Esophagus squamous epithelium (tissue), 5 donors: ENCODE measurements around the gene TFE3. TPM values are rescaled to one million over a fixed set of nuclear protein-coding genes. Genes with fewer than 3 reads are reported as not detected.

Experiments
- DNase-seq: peaks from one replicate; lab custom pipeline; 2025; lab: John Stamatoyannopoulos, UW
- H3K27ac ChIP-seq, 4 donors: fragments of 200-600 bp; sonication (generic); one replicate each; pipeline ENCODE4 v1.5.1; 2016 to 2019; ENCODE audit warnings: mild to moderate bottlenecking in 1 of 4
- H3K27me3 ChIP-seq, 4 donors: fragments of 200-600 bp; sonication (generic); 1 replicate in 3 of 4; 2 replicates in 1 of 4; pipeline versions ENCODE4 v1.5.1 to v1.6.0; 2017 to 2021; ENCODE audit warnings: antibody characterized with exemption in 1 of 4
- H3K36me3 ChIP-seq, 3 donors: fragments of 200-600 bp; sonication (generic); one replicate each; pipeline ENCODE4 v1.5.1; 2016 to 2019
- H3K4me1 ChIP-seq, 3 donors: fragments of 200-600 bp; sonication (generic); one replicate each; pipeline ENCODE4 v1.5.1; 2017 to 2019
- H3K4me3 ChIP-seq, 4 donors: fragments of 200-600 bp; sonication (generic); 1 replicate in 3 of 4; 2 replicates in 1 of 4; pipeline ENCODE4 v1.5.1; 2016 to 2019; ENCODE audit warnings: mild to moderate bottlenecking in 2 of 4, moderate library complexity in 1 of 4
- H3K9me3 ChIP-seq, 3 donors: fragments of 200-600 bp; sonication (generic); one replicate each; pipeline ENCODE4 v1.5.1; 2016 to 2019
- POLR2A ChIP-seq, 4 donors: fragments of 450-650 bp; IDR thresholded peaks; one replicate each; pipeline ENCODE4 v1.6.1; 2017; ENCODE audit warnings: antibody characterized with exemption in 4 of 4, mild to moderate bottlenecking in 4 of 4, moderate library complexity in 3 of 4
- WGBS, 2 donors: methylation state at CpG; one replicate each; pipeline ENCODE4 v1.1.5; 2018; 5-methylcytosine and 5-hydroxymethylcytosine counted together
- intact Hi-C: fragments of 100-400 bp; cut with DNase I; formaldehyde crosslinking; loops from one replicate; pipeline ENCODE4 v1.15.0; 2022
- total RNA-seq, 4 donors: library from RNA; depleted of rRNA; stranded (reverse); fragments of >200 nt; gene quantifications; one replicate each; pipeline ENCODE4 v1.1.0, GENCODE V29; 2016
- TF ChIP-seq, protein P1 (sequence below), 6 experiments: fragments of 450-650 bp in 4 of 6; fragments of 200-600 bp in 2 of 6; sonication (generic) in 2 of 6; IDR thresholded peaks; one replicate each; pipeline ENCODE4 v1.5.1; 2016 to 2019; ENCODE audit warnings: antibody characterized with exemption in 6 of 6, mild to moderate bottlenecking in 4 of 6, moderate library complexity in 4 of 6
- donor health status: DM: yes; HTN: yes; CAD: no.

Gene TFE3
- total RNA-seq, 4 donors from 2014 or later: 24.3 to 48.4 (median 43.1) TPM

- H3K4me1 ChIP-seq: peaks cover 4 to 16% (median 6%) of the 10 kb centered on the region in 3 donors
- DNase-seq: no peak
- WGBS, 2 donors: 77 to 94% methylated on average over 4 to 5 of the region's 5 CpGs
- H3K4me3 ChIP-seq: no peak overlapping the region
- H3K27me3 ChIP-seq: no peaks in the 10 kb centered on the region
- H3K36me3 ChIP-seq: peaks cover 0 to 51% (median 0%) of the 10 kb centered on the region in 3 donors
- H3K27ac ChIP-seq: no peak overlapping the region
- H3K9me3 ChIP-seq: no peaks in the 10 kb centered on the region
- intact Hi-C loops: no loop called here
- TF ChIP-seq, protein P1, sequence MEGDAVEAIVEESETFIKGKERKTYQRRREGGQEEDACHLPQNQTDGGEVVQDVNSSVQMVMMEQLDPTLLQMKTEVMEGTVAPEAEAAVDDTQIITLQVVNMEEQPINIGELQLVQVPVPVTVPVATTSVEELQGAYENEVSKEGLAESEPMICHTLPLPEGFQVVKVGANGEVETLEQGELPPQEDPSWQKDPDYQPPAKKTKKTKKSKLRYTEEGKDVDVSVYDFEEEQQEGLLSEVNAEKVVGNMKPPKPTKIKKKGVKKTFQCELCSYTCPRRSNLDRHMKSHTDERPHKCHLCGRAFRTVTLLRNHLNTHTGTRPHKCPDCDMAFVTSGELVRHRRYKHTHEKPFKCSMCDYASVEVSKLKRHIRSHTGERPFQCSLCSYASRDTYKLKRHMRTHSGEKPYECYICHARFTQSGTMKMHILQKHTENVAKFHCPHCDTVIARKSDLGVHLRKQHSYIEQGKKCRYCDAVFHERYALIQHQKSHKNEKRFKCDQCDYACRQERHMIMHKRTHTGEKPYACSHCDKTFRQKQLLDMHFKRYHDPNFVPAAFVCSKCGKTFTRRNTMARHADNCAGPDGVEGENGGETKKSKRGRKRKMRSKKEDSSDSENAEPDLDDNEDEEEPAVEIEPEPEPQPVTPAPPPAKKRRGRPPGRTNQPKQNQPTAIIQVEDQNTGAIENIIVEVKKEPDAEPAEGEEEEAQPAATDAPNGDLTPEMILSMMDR (IDR thresholded peaks at IDR 0.05): no peak
- TF ChIP-seq POLR2A (IDR thresholded peaks at IDR 0.05): no peak
Observed at GRCh38 chrX:48999030-48999429, 44.1 kb downstream of the TFE3 start.

DNA sequence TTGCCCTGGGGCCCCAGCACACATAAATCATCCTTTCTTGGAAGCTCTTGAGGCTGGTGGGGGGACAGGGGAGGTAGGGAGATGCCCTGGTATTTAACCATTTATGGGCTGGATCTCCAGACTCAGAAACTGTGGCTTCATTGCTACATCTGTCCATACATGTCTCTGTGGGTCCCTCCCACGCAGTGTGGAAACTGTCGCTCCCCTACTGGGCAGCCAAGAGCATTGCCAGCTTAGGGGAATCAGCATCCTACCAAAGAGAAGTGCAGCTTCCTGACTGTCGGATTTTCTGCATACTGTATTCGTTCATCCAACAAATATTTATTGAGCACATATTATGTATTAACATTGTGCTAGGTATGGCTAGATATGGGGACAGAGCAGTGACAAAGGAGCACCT lies 44.8 kb downstream of the TFE3 start:
- DNase-seq: no peak
- intact Hi-C loops: no loop called here
- Histone ChIP-seq H3K4me3 (no peak overlapping the region), H3K9me3 (no peaks in the 10 kb centered on the region), H3K27me3 (no peaks in the 10 kb centered on the region), H3K4me1 (peaks cover 4 to 16% (median 6%) of the 10 kb centered on the region in 3 donors), H3K27ac (no peak overlapping the region), H3K36me3 (peaks cover 0 to 56% (median 0%) of the 10 kb centered on the region in 3 donors)
- WGBS, 2 donors: 69 to 80% methylated on average over 1 to 2 of the region's 4 CpGs
- TF ChIP-seq POLR2A (IDR thresholded peaks at IDR 0.05): no peak
- TF ChIP-seq, protein P1 (IDR thresholded peaks at IDR 0.05): no peak

GRCh38 chrX:48997865-48998264 lies 45.3 kb downstream of the TFE3 start:
- TF ChIP-seq POLR2A (IDR thresholded peaks at IDR 0.05): no peak
- TF ChIP-seq, protein P1 (IDR thresholded peaks at IDR 0.05): no peak
- intact Hi-C loops: no loop called here

GRCh38 chrX:48997455-48997854 lies 45.7 kb downstream of the TFE3 start:
- H3K9me3 ChIP-seq: no peaks in the 10 kb centered on the region
- H3K27ac ChIP-seq: no peak overlapping the region
- intact Hi-C loops: no loop called here
- peaks cover 4 to 16% (median 6%) of the 10 kb centered on the region in 3 donors for H3K4me1 ChIP-seq
- TF ChIP-seq, protein P1 (IDR thresholded peaks at IDR 0.05): no peak
- TF ChIP-seq POLR2A (IDR thresholded peaks at IDR 0.05): no peak
- no peaks in the 10 kb centered on the region for H3K27me3 ChIP-seq
- peaks cover 0 to 65% (median 0%) of the 10 kb centered on the region in 3 donors for H3K36me3 ChIP-seq
- no peak overlapping the region for H3K4me3 ChIP-seq
- DNase-seq: no peak
- 81 to 88% methylated on average over 3 of the region's 3 CpGs for WGBS, 2 donors

More at GRCh38 chrX:48997865-48998264, 45.3 kb downstream of the TFE3 start:
- peaks cover 0 to 61% (median 0%) of the 10 kb centered on the region in 3 donors for H3K36me3 ChIP-seq
- H3K27ac ChIP-seq: no peak overlapping the region
- no peak for DNase-seq
- 50% methylated on average over 1 of the region's 1 CpG; no CpG with 5 or more reads in 1 of the 2 donors for WGBS, 2 donors
- H3K27me3 ChIP-seq: no peaks in the 10 kb centered on the region
- H3K4me1 ChIP-seq: peaks cover 4 to 16% (median 6%) of the 10 kb centered on the region in 3 donors
- no peaks in the 10 kb centered on the region for H3K9me3 ChIP-seq
- no peak overlapping the region for H3K4me3 ChIP-seq

- Histone ChIP-seq H3K27me3 (no peaks in the 10 kb centered on the region), H3K9me3 (no peaks in the 10 kb centered on the region), H3K4me1 (peaks cover 4 to 16% (median 6%) of the 10 kb centered on the region in 3 donors), H3K36me3 (peaks cover 0 to 70% (median 0%) of the 10 kb centered on the region in 3 donors), H3K27ac (no peak overlapping the region), H3K4me3 (no peak overlapping the region)
- intact Hi-C loops: no loop called here
- WGBS, 2 donors: 68% methylated on average over 3 of the region's 6 CpGs; no CpG with 5 or more reads in 1 of the 2 donors
- no peak for DNase-seq
- TF ChIP-seq, protein P1 (IDR thresholded peaks at IDR 0.05): no peak
- no peak for TF ChIP-seq POLR2A (IDR thresholded peaks at IDR 0.05)
Observed at GRCh38 chrX:48996969-48997368, 46.2 kb downstream of the TFE3 start.
